SK-N-MC (cell line): ENCODE data around the gene CNMD.
"Not testable (repeated sequence)": the region's sequence is repeated elsewhere in the genome, so short reads cannot be mapped to it uniquely, and the experiment has no call there.

ENCODE experiments used
- DNase-seq: peaks from one replicate; pipeline ENCODE4 v3.0.0-alpha.2; 2011; ENCODE audit warnings: low read depth, low spot score
- H3K27ac ChIP-seq: fragments of 200-600 bp; sonication (generic); 2 replicates; pipeline ENCODE4 v1.5.1; 2016; ENCODE audit warnings: mixed run types
- H3K36me3 ChIP-seq: fragments of 200-600 bp; sonication (generic); 2 replicates; pipeline ENCODE4 v1.6.1; 2017; ENCODE audit warnings: antibody characterized with exemption, low read length, mixed read lengths; ENCODE audit not compliant: insufficient read depth
- H3K4me3 ChIP-seq: fragments of 200-600 bp; sonication (generic); 2 replicates; pipeline ENCODE4 v1.5.1; 2016
- H3K9ac ChIP-seq: fragments of 200-600 bp; sonication (generic); 2 replicates; pipeline ENCODE4 v1.8.0; 2017; ENCODE audit warnings: mixed run types, mixed read lengths; ENCODE audit not compliant: insufficient read length
- H3K9me3 ChIP-seq: fragments of 200-600 bp; sonication (generic); 2 replicates; pipeline ENCODE4 v1.6.1; 2017; ENCODE audit warnings: low read depth, mild to moderate bottlenecking, antibody characterized with exemption, low read length, moderate library complexity, mixed read lengths
- EZH2 ChIP-seq: fragments of 200-600 bp; sonication (generic); IDR thresholded peaks from one replicate; pipeline ENCODE4 v1.6.1; 2017; ENCODE audit warnings: antibody characterized with exemption
- FOXP2 ChIP-seq: optimal IDR thresholded peaks from 2 replicates; pipeline ENCODE3; 2011; ENCODE audit warnings: mild to moderate bottlenecking, moderate library complexity; ENCODE audit not compliant: insufficient read depth; ENCODE audit errors: extremely low read length, control extremely low read depth
- POLR2AphosphoS5 ChIP-seq: IDR thresholded peaks from 2 replicates; pipeline ENCODE4 v1.6.1; 2012; ENCODE audit warnings: mild to moderate bottlenecking, low read depth, low read length, borderline replicate concordance

Gene CNMD

GRCh38 chr13:52713894-52714293 lies 25.7 kb downstream of the CNMD start:
- Histone ChIP-seq H3K4me3 (no peak overlapping the region), H3K9ac (no peak overlapping the region), H3K9me3 (no peaks in the 10 kb centered on the region), H3K27ac (peak overlapping the region; percentile 61; the same call in 1 of the 2 replicates), H3K36me3 (no peaks in the 10 kb centered on the region)
- no peak for DNase-seq
- TF ChIP-seq EZH2 (no peak), FOXP2 (no peak)

- no peak overlapping the region for H3K9ac ChIP-seq
- no peak for DNase-seq
- H3K36me3 ChIP-seq: no peaks in the 10 kb centered on the region
- no peak overlapping the region for H3K4me3 ChIP-seq
- H3K9me3 ChIP-seq: no peaks in the 10 kb centered on the region
- no peak for TF ChIP-seq POLR2AphosphoS5
- no peak for TF ChIP-seq FOXP2
- TF ChIP-seq EZH2: no peak
- no peak overlapping the region for H3K27ac ChIP-seq
These were observed 27.2 kb downstream of the CNMD start for GRCh38 chr13:52712385-52712784.

- H3K4me3 ChIP-seq: no peak overlapping the region
- no peaks in the 10 kb centered on the region for H3K36me3 ChIP-seq
- DNase-seq: no peak
- H3K9ac ChIP-seq: no peak overlapping the region
- TF ChIP-seq POLR2AphosphoS5 (no peak), EZH2 (no peak), FOXP2 (no peak)
- no peaks in the 10 kb centered on the region for H3K9me3 ChIP-seq
- H3K27ac ChIP-seq: peak overlapping the region; percentile 22; the same call in 1 of the 2 replicates
These were observed 28.3 kb downstream of the CNMD start for GRCh38 chr13:52711286-52711685.

GRCh38 chr13:52708266-52708665 lies 31.4 kb downstream of the CNMD start:
- H3K27ac ChIP-seq, DNase-seq, H3K9ac ChIP-seq, H3K4me3 ChIP-seq, H3K9me3 ChIP-seq, H3K36me3 ChIP-seq: not testable (repeated sequence)

GRCh38 chr13:52707375-52707774 lies 32.2 kb downstream of the CNMD start:
- DNase-seq: no peak
- H3K36me3 ChIP-seq: no peaks in the 10 kb centered on the region
- H3K4me3 ChIP-seq: no peak overlapping the region
- H3K27ac ChIP-seq: no peak overlapping the region
- H3K9ac ChIP-seq: no peak overlapping the region
- TF ChIP-seq POLR2AphosphoS5 (no peak), FOXP2 (no peak), EZH2 (no peak)
- no peaks in the 10 kb centered on the region for H3K9me3 ChIP-seq

GRCh38 chr13:52706081-52706480 lies 33.5 kb downstream of the CNMD start:
- H3K9ac ChIP-seq: peak overlapping the region; percentile 43
- DNase-seq: no peak
- no peaks in the 10 kb centered on the region for H3K9me3 ChIP-seq
- H3K27ac ChIP-seq: peak overlapping the region; percentile 87
- H3K36me3 ChIP-seq: no peaks in the 10 kb centered on the region
- TF ChIP-seq EZH2 (no peak), FOXP2 (no peak), POLR2AphosphoS5 (no peak)
- H3K4me3 ChIP-seq: peak overlapping the region; percentile 23; the same call in 1 of the 2 replicates

- no peaks in the 10 kb centered on the region for H3K9me3 ChIP-seq
- H3K27ac ChIP-seq: peak overlapping the region; percentile 73
- TF ChIP-seq POLR2AphosphoS5 (no peak), EZH2 (no peak), FOXP2 (no peak)
- DNase-seq: no peak
- no peaks in the 10 kb centered on the region for H3K36me3 ChIP-seq
- H3K9ac ChIP-seq: no peak overlapping the region
- no peak overlapping the region; the same call in 1 of the 2 replicates for H3K4me3 ChIP-seq
These were observed 36.1 kb downstream of the CNMD start for GRCh38 chr13:52703482-52703881.

GRCh38 chr13:52701728-52702465 lies 37.7 kb downstream of the CNMD start:
- TF ChIP-seq POLR2AphosphoS5: no peak
- TF ChIP-seq FOXP2: no peak
- TF ChIP-seq EZH2: no peak
- no peak for DNase-seq
- Histone ChIP-seq H3K36me3 (no peaks in the 10 kb centered on the region), H3K9me3 (no peaks in the 10 kb centered on the region), H3K4me3 (no peak overlapping the region), H3K27ac (peak overlapping the region; percentile 44; the same call in 1 of the 2 replicates), H3K9ac (no peak overlapping the region)

GRCh38 chr13:52696566-52696965 lies 43.1 kb downstream of the CNMD start:
- Histone ChIP-seq H3K4me3 (no peak overlapping the region), H3K27ac (no peak overlapping the region), H3K9me3 (no peaks in the 10 kb centered on the region), H3K36me3 (peaks cover 3% of the 10 kb centered on the region), H3K9ac (no peak overlapping the region)
- DNase-seq: no peak
- no peak for TF ChIP-seq EZH2
- no peak for TF ChIP-seq POLR2AphosphoS5
- TF ChIP-seq FOXP2: no peak
